ENCODE measurements around the gene ANKRD11.
A peak's percentile ranks its signal among the peaks of the same experiment; 100 is the strongest.

The ANKRD11 gene

DNA sequence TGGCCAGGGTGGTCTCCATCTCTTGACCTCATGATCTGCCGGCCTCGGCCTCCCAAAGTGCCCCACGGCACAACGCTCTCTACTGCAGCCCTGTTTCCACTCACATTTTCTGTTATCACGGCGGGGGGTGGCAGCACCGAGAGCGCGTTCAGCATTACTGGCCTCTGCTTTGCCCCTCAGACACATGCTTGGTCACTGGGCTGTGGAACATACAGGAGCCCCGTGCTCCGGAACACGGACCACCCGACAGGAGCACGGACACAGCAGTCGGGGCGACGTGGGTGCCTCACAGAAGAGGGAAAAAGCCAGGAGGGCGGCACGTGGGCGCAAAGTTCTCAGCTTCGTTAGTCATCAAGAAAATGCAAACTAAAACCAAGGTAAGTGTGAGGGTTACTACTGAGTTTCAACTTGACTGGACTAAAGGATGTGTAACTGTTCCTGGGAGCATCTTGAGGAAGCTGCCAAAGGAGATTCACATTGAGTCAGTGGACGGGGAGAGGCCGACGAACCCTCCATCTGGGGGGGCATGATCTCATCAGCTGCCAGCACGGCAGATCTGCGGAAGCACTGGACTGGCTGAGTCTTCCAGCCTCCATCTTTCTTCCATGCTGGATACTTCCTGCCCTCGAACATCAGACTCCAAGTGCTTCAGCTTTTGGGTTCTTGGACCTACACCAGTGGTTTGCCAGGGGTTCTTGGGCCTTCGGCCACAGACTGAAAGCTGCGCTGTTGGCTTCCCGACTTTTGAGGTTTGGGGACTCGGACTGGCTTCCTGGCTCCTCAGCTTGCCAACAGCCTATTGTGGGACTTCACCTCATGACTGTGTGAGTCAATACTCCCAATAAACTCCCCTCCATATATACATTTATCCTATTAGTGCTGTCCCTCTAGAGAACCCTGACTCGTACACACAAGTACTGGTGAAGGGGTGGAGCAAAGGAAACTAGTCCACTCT, 166.0 kb downstream of the ANKRD11 start:
- peak; percentile 59 for DNase-seq (ENCODE audit: low read depth)

GRCh38 chr16:89323120-89323960, 167.0 kb downstream of the ANKRD11 start:
- no peak overlapping the region for H3K4me3 ChIP-seq (ENCODE audit: low read length)
- no peak for DNase-seq (ENCODE audit: low read depth)
- TF ChIP-seq CTCF (conservative IDR thresholded peaks at IDR 0.05; ENCODE audit: low read length) = no peak

More for the DNA sequence above, 166.0 kb downstream of the ANKRD11 start:
- H3K4me3 ChIP-seq (ENCODE audit: low read length) = no peak overlapping the region
- no peak for TF ChIP-seq CTCF (conservative IDR thresholded peaks at IDR 0.05; ENCODE audit: low read length)

DNA sequence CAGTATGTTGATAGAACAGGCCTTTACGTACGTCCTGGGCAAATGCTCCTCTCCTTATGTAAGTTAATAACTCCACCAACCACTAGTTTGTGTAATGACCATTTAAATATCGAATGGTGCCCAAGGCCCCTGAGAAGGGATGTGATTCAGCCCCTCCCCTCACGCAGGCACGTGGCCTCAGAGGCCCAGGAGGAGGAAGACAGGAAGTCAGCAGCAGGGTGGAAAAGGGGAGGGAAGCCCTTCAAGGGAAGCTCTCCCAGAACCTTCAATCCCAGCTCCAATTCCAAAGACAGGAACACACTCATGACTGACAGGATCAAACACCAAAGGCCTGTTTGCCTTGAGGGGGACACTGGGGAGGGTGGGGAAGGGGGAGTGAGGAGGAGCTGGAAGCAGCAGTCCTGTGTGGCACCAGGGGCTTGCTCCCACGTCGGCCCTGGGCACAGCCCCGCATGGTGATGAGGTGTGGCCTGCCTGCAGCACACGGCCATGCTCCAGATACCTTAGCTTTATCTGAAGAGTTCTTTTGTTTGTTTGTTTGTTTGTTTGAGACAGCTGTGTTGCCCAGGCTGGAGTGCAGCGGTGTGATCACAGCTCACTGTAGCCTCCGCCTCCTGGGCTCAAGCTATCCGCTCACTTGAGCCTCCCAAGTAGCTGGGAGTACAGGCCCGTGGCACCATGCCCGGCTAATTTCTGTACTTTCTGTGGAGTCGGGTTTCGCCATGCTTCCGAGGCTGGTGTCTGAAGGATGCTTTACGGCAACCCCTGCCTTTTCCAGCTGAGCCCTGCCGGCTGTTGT, 167.8 kb downstream of the ANKRD11 start:
- H3K4me3 ChIP-seq (ENCODE audit: low read length) = no peak overlapping the region
- no peak for TF ChIP-seq CTCF (conservative IDR thresholded peaks at IDR 0.05; ENCODE audit: low read length)
- DNase-seq (ENCODE audit: low read depth) = peak; percentile 78

- no peak overlapping the region for H3K4me3 ChIP-seq (ENCODE audit: low read length)
- no peak for TF ChIP-seq CTCF (conservative IDR thresholded peaks at IDR 0.05; ENCODE audit: low read length)
- no peak for DNase-seq (ENCODE audit: low read depth)
Measured at GRCh38 chr16:89320782-89321501, 169.4 kb downstream of the ANKRD11 start.

DNA sequence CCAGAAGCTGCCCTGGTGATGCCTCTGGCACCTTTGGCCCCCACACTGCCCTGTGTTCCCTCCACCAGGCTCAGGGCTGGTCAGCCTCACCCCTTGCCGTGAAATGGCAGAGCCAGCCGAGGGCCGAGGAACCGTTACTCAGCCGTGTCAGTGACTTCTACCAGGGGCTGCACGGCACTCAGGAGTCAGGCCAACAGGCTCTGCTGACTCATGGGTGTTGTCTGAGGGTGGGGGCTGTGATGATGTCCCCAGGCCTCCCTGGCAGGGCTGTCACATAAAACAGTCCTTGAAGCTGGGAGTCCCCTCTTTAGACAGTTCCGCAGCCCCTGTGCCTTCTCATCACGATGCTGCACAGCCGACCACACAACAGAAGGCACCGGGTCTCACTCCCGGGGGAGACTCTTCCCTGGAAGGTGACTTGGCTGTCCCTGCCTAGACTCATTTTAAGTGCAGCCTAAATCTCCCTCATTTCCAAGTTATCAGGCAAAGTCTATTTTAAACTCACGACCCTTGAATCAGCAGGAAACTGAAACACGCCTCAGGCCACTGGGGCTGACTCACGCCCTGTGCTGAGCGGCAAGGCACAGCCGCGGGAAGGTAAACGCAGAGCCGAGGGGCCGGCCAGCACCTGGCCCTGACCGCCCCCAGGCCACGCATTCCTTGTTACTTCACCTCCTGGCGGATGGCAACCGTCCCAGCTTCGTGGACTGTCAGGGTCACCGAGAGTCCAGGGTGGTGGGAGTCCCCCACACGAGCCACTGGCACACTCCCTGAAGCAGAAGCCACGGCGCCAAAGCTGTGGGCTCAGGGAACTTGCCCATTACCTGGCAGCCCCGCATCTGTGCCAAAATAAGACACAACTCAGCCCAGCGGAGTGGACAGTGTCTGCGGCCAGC, 170.2 kb downstream of the ANKRD11 start:
- TF ChIP-seq CTCF (conservative IDR thresholded peaks at IDR 0.05; ENCODE audit: low read length) = no peak
- DNase-seq (ENCODE audit: low read depth) = peak; percentile 66
- H3K4me3 ChIP-seq (ENCODE audit: low read length) = peak overlapping the region; percentile 33

DNA sequence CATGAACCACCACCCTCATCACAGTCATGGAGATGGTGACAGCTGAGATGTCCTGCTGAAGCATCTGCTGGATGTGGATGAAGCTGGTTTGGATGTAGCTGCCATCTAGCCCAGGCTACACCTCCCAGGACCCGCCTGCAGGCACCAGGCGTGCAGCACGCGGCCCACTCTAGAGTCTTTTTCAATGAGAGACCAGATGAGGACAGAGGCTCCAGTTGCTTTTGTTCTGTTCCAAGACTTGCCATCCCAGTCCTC, 170.8 kb downstream of the ANKRD11 start:
- no peak for DNase-seq (ENCODE audit: low read depth)
- H3K4me3 ChIP-seq (ENCODE audit: low read length) = peak overlapping the region; percentile 33

More for the DNA sequence above, 170.8 kb downstream of the ANKRD11 start:
- no peak for TF ChIP-seq CTCF (conservative IDR thresholded peaks at IDR 0.05; ENCODE audit: low read length)
